ENCODE data around the gene SLC12A1. TPM values are rescaled to one million over a fixed set of nuclear protein-coding genes. Genes with fewer than 3 reads are reported as not detected.

SLC12A1 gene
- total and polyA plus RNA-seq, 2 of the 8 experiments (the other 6 are each of a cell fraction or from before 2014, with no cell fraction given), result 0.63 to 1.0 TPM

- H2AFZ ChIP-seq (ENCODE audit: low read length), result peak overlapping the region; percentile 94
- 52% methylated on average over 1 of the region's 1 CpG; no CpG with 5 or more reads in 1 of the 2 experiments for WGBS, 2 experiments (ENCODE audit: extremely low coverage in 1 of 2, insufficient coverage in 1 of 2, insufficient read length in 1 of 2, insufficient replicate concordance in 2 of 2, low coverage in 1 of 2, low lambda C conversion rate in 2 of 2, missing lambda C conversion rate in 1 of 2)
These were observed 27.5 kb upstream of the SLC12A1 start for GRCh38 chr15:48178648-48178931.

More at GRCh38 chr15:48178648-48178931, 27.5 kb upstream of the SLC12A1 start:
- FAIRE-seq (peak; percentile 36), DNase-seq (ENCODE audit: low read depth in 1 of 2, low spot score in 2 of 2) (no peak)
- H3K14ac ChIP-seq (ENCODE audit: insufficient read length), result no peak overlapping the region
- peak overlapping the region; percentile 50 to 99 (median 80) for H3K4me3 ChIP-seq (ENCODE audit: extremely low read depth in 1 of 4, insufficient read depth in 2 of 4, low read depth in 3 of 4, low read length in 4 of 4)
- peak overlapping the region; percentile 81; the same call in 1 of the 2 replicates for H4K8ac ChIP-seq (ENCODE audit: extremely low read depth, insufficient read depth, low read length)
- no peaks in the 10 kb centered on the region for H3K36me3 ChIP-seq (ENCODE audit: control insufficient read depth in 2 of 4, insufficient read depth in 4 of 4, low read length in 3 of 4)
- no peaks in the 10 kb centered on the region for H3K27me3 ChIP-seq (replicated peaks in 1 of 4; ENCODE audit: control insufficient read depth in 3 of 4, extremely low read depth in 1 of 4, insufficient read depth in 3 of 4, low read length in 3 of 4)
- no peak overlapping the region for H2BK15ac ChIP-seq (ENCODE audit: low read length)
- H4K20me1 ChIP-seq (replicated peaks in 1 of 2; ENCODE audit: control insufficient read depth in 1 of 2, insufficient read depth in 2 of 2, low read length in 2 of 2), result no peaks in the 10 kb centered on the region
- peaks cover 0 to 9% (median 1%) of the 10 kb centered on the region in 4 experiments; a peak in 2 of 7 replicates for H3K4me1 ChIP-seq (replicated peaks in 1 of 4; ENCODE audit: control insufficient read depth in 3 of 4, insufficient read depth in 4 of 4, low read length in 3 of 4)
- H3K23ac ChIP-seq (ENCODE audit: insufficient read length), result no peak overlapping the region
- no peak overlapping the region for H3K4ac ChIP-seq (replicated peaks; ENCODE audit: insufficient read length, low read depth, low read length)
- H4K5ac ChIP-seq (ENCODE audit: insufficient read length, low read depth, low read length), result peak overlapping the region; percentile 50
- H3K9me3 ChIP-seq (ENCODE audit: insufficient read depth in 2 of 2, low read depth in 1 of 2, low read length in 1 of 2), result no peaks in the 10 kb centered on the region
- peak overlapping the region; percentile 60; the same call in 1 of the 2 replicates for H3K27ac ChIP-seq (ENCODE audit: low read depth, low read length)
- ChIA-PET CTCF (ENCODE audit: partially characterized antibody) (no interaction called here), POLR2A (ENCODE audit: partially characterized antibody) (interaction anchor here (1.0 to 3.1 kb wide), 7 partner anchors 10 to 89 kb away, joined by 3 to 13 read pairs (median 3); partner anchors contain the start of gene SLC24A5)
- peaks cover 2% of the 10 kb centered on the region; the same call in 1 of the 2 replicates for H3K79me1 ChIP-seq (ENCODE audit: low read depth, low read length)
- peak overlapping the region; percentile 67 to 91 for H3K4me2 ChIP-seq (ENCODE audit: insufficient read depth in 1 of 2, low read depth in 2 of 2, low read length in 2 of 2)
- H2BK120ac ChIP-seq (replicated peaks; ENCODE audit: low read depth, low read length), result no peak overlapping the region
- peak overlapping the region; percentile 83 for H4K91ac ChIP-seq (replicated peaks; ENCODE audit: insufficient read length, low read length)
- no peak overlapping the region for H2BK5ac ChIP-seq (ENCODE audit: low read depth, low read length)
- no peak overlapping the region for H2AK5ac ChIP-seq (ENCODE audit: low read depth, low read length)
- H3K23me2 ChIP-seq (ENCODE audit: low read depth, low read length), result no peaks in the 10 kb centered on the region
- peak overlapping the region in 3 of 4 experiments; percentile 54 to 87 (median 59); a peak in 6 of 7 replicates for H3K9ac ChIP-seq (replicated peaks in 1 of 4; ENCODE audit: extremely low read depth in 1 of 4, low read depth in 3 of 4, low read length in 3 of 4)
- no peak overlapping the region for H3K56ac ChIP-seq (replicated peaks; ENCODE audit: insufficient read length, low read depth, low read length)
- H3K18ac ChIP-seq (ENCODE audit: extremely low read depth, low read length), result no peak overlapping the region
- H2BK20ac ChIP-seq (ENCODE audit: low read length), result no peak overlapping the region; the same call in 1 of the 2 replicates
- H2BK12ac ChIP-seq (ENCODE audit: low read depth, low read length), result no peak overlapping the region
- H3K79me2 ChIP-seq (ENCODE audit: control insufficient read depth in 1 of 2, insufficient read depth in 2 of 2, low read length in 2 of 2), result peaks cover 9 to 41% of the 10 kb centered on the region in 2 experiments; a peak in 3 of 4 replicates
- TF ChIP-seq TAF7 (optimal IDR thresholded peaks at IDR 0.05; ENCODE audit: borderline replicate concordance, low read depth, low read length), result no peak
- no peak for TF ChIP-seq CTCF (IDR thresholded peaks at IDR 0.05; ENCODE audit: control extremely low read depth in 1 of 3, insufficient read depth in 1 of 3, low read depth in 1 of 3, low read length in 3 of 3)
- no peak for TF ChIP-seq SP4 (IDR thresholded peaks at IDR 0.05; ENCODE audit: low read length)

All from H1 (cell line).